Measurements from ENCODE around the gene FOXD2.

- TF ChIP-seq POLR2AphosphoS5 (IDR thresholded peaks at IDR 0.05; ENCODE audit: low read depth, low read length) (no peak), TAF1 (IDR thresholded peaks at IDR 0.05; ENCODE audit: borderline replicate concordance, insufficient read depth, low read length) (no peak), REST (IDR thresholded peaks at IDR 0.05; ENCODE audit: insufficient read depth in 1 of 2, low read depth in 2 of 2, low read length in 2 of 2) (no peak), SIN3A (IDR thresholded peaks at IDR 0.05; ENCODE audit: borderline replicate concordance, insufficient read depth, low read length) (no peak)
Measured at GRCh38 chr1:47450606-47451005, 12.8 kb downstream of the FOXD2 start.

Data from PFSK-1 (cell line).